Astrocyte (in vitro differentiated cells and primary cell): ENCODE results near the gene RGPD8. TPM values are rescaled to one million over a fixed set of nuclear protein-coding genes. Genes with fewer than 3 reads are reported as not detected.
"Not testable (repeated sequence)": the region's sequence is repeated elsewhere in the genome, so short reads cannot be mapped to it uniquely, and the experiment has no call there.

ENCODE experiments used
- DNase-seq: peaks from one replicate; pipeline ENCODE4 v3.0.0-alpha.2; 2010; ENCODE audit warnings: low read depth
- FAIRE-seq: peaks from 2 replicates; lab custom pipeline; 2011; peaks lifted over from hg19 to GRCh38; lab: Jason Lieb, UNC
- H2AFZ ChIP-seq: 2 replicates; pipeline ENCODE4 v1.6.0; 2012; ENCODE audit warnings: low read depth, low read length, inconsistent platforms
- H3K27ac ChIP-seq: 2 replicates; pipeline ENCODE4 v1.5.1; 2011; ENCODE audit warnings: low read depth, low read length, inconsistent platforms
- H3K27me3 ChIP-seq: 2 replicates; pipeline ENCODE4 v1.6.0; 2011; ENCODE audit warnings: low read length, inconsistent platforms; ENCODE audit not compliant: insufficient read depth
- H3K36me3 ChIP-seq: 2 replicates; pipeline ENCODE4 v1.5.1; 2011; ENCODE audit warnings: low read length, inconsistent platforms; ENCODE audit not compliant: insufficient read depth
- H3K4me1 ChIP-seq: 2 replicates; pipeline ENCODE4 v1.5.1; 2011; ENCODE audit warnings: low read length, inconsistent platforms; ENCODE audit not compliant: insufficient read depth
- H3K4me2 ChIP-seq: 2 replicates; pipeline ENCODE4 v1.6.0; 2012; ENCODE audit warnings: low read length, inconsistent platforms
- H3K4me3 ChIP-seq: 2 replicates; pipeline ENCODE4 v1.5.1; 2011; ENCODE audit warnings: low read depth, mild to moderate bottlenecking, low read length, inconsistent platforms; ENCODE audit not compliant: insufficient read depth
- H3K79me2 ChIP-seq: 2 replicates; pipeline ENCODE4 v1.6.0; 2012; ENCODE audit warnings: mild to moderate bottlenecking, low read length, inconsistent platforms; ENCODE audit not compliant: insufficient read depth
- H3K9ac ChIP-seq: 2 replicates; pipeline ENCODE4 v1.6.0; 2012; ENCODE audit warnings: mild to moderate bottlenecking, low read length, inconsistent platforms
- H3K9me3 ChIP-seq: 2 replicates; pipeline ENCODE4 v1.5.1; 2012; ENCODE audit warnings: low read depth, mild to moderate bottlenecking, low read length, inconsistent platforms; ENCODE audit not compliant: insufficient read depth
- H4K20me1 ChIP-seq: 2 replicates; pipeline ENCODE4 v1.6.0; 2012; ENCODE audit warnings: low read length, inconsistent platforms; ENCODE audit not compliant: insufficient read depth
- H3K27ac Mint-ChIP-seq: one replicate; pipeline ENCODE4 v1.8.0; 2021; ENCODE audit warnings: mild to moderate bottlenecking, mixed read lengths; ENCODE audit not compliant: unreplicated experiment
- H3K27me3 Mint-ChIP-seq: one replicate; pipeline ENCODE4 v1.8.0; 2021; ENCODE audit warnings: low read depth, mixed read lengths; ENCODE audit not compliant: unreplicated experiment
- H3K36me3 Mint-ChIP-seq: one replicate; pipeline ENCODE4 v1.8.0; 2021; ENCODE audit warnings: low read depth, mixed read lengths; ENCODE audit not compliant: unreplicated experiment
- H3K4me1 Mint-ChIP-seq: one replicate; pipeline ENCODE4 v1.8.0; 2021; ENCODE audit warnings: low read depth, mixed read lengths; ENCODE audit not compliant: unreplicated experiment
- H3K4me3 Mint-ChIP-seq: one replicate; pipeline ENCODE4 v1.8.0; 2021; ENCODE audit warnings: mild to moderate bottlenecking, moderate library complexity, mixed read lengths; ENCODE audit not compliant: unreplicated experiment
- H3K9me3 Mint-ChIP-seq: one replicate; pipeline ENCODE4 v1.8.0; 2021; ENCODE audit warnings: mild to moderate bottlenecking, mixed read lengths; ENCODE audit not compliant: unreplicated experiment
- total RNA-seq: library from RNA; stranded (reverse); gene quantifications from 2 replicates; pipeline ENCODE4 v1.2.1, GENCODE V29; 2021

The RGPD8 gene
- total RNA-seq, 1 donor from 2014 or later, result 9.6 TPM

DNA sequence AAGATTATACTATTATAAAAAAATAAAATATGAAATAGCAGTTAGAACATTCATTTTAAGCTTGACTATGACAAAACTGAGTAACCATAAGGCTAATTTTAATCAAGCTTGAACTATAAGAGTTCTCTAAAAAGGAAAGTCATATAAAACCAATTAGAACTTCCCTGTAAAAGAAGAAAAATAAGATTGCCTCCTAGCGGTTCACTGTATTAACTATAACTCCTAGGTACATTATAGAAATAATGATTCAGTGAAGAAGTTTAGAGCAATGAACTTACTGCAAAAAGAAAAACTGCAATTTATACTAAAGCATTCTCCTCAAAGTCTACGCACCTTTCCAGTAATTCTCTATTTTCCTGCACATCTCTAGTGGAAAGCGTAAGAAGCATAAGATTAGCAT is 16.6 kb downstream of the RGPD8 start:
- not testable (repeated sequence) for H3K4me1 Mint-ChIP-seq, H3K9ac ChIP-seq, H3K27me3 ChIP-seq, H3K36me3 ChIP-seq, H3K4me3 ChIP-seq, H3K4me1 ChIP-seq, H3K9me3 ChIP-seq, FAIRE-seq, H4K20me1 ChIP-seq, H2AFZ ChIP-seq, H3K27ac Mint-ChIP-seq, H3K4me3 Mint-ChIP-seq, DNase-seq, H3K27me3 Mint-ChIP-seq, H3K27ac ChIP-seq, H3K4me2 ChIP-seq, H3K79me2 ChIP-seq, H3K36me3 Mint-ChIP-seq, H3K9me3 Mint-ChIP-seq

- not testable (repeated sequence) for FAIRE-seq
These were observed 73.4 kb downstream of the RGPD8 start for GRCh38 chr2:112360055-112360454.

DNA sequence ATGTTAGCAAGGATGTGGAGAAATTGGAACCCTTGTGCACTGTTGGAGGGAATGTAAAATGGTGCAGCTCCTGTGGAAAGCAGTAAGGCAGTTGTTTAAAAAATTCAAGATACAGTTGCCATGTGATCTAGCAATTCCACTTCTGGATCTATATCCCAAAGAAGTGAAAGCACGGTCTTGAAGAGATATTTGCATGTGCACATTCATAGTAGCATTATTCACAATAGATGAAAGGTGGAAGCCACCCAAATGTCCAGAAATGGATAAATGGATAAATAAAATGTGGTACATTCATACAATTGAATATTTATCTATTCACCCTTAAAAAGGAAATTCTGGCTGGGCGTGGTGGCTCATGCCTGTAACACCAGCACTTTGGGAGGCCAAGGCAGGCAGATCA is 79.1 kb downstream of the RGPD8 start:
- H3K9ac ChIP-seq, H3K27ac Mint-ChIP-seq, H3K4me1 ChIP-seq, H3K36me3 ChIP-seq, FAIRE-seq, H2AFZ ChIP-seq, H3K27me3 Mint-ChIP-seq, H3K4me1 Mint-ChIP-seq, H3K9me3 ChIP-seq, H3K4me3 ChIP-seq, DNase-seq, H3K27me3 ChIP-seq, H3K9me3 Mint-ChIP-seq, H3K4me2 ChIP-seq, H3K27ac ChIP-seq, H3K4me3 Mint-ChIP-seq, H3K79me2 ChIP-seq, H4K20me1 ChIP-seq, H3K36me3 Mint-ChIP-seq: not testable (repeated sequence)

More at GRCh38 chr2:112360055-112360454, 73.4 kb downstream of the RGPD8 start:
- not testable (repeated sequence) for H4K20me1 ChIP-seq, H3K9ac ChIP-seq, H3K4me3 Mint-ChIP-seq, H3K79me2 ChIP-seq, H3K27me3 Mint-ChIP-seq, H3K27me3 ChIP-seq, DNase-seq, H3K9me3 ChIP-seq, H3K27ac Mint-ChIP-seq, H3K9me3 Mint-ChIP-seq, H3K36me3 Mint-ChIP-seq, H2AFZ ChIP-seq, H3K36me3 ChIP-seq, H3K4me3 ChIP-seq, H3K27ac ChIP-seq, H3K4me1 Mint-ChIP-seq, H3K4me1 ChIP-seq, H3K4me2 ChIP-seq

DNA sequence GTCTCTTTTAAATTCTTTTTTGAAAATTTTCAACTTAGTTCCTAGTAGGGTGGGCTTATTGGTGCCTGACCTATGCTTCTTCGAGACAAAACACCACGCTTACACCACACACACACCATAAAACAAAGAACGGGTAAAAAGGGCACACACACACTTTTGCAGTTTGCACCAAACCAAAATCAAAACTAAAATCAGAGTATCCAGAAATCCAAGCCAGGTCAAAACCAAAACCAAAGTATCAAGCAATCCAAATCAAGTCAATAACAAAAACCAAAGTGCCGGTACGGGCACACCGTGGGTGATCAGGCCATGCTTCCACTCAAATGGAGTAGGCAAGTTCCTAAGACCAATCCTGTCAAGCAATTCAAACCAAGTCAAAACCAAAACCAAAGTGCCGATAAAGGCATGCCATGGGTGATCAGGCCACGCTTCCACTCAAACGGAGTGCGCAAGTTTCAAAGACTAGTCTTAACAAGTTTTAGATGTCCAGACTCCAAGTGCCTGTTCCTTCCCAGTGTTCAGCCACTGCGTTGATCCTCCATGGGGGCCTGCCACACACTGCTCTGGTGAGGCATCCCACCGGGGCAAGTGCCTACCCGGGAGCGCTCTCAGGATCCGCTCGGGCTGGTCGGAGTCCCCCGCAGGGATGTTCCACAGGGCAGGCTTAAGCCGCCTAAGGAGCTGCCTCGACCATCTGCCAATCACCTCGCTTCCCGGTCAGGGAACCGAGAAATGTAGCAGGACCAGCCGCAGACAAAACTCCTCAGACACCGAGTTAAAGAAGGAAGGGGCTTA is 80.4 kb downstream of the RGPD8 start:
- H3K4me2 ChIP-seq, result not testable (repeated sequence)

DNA sequence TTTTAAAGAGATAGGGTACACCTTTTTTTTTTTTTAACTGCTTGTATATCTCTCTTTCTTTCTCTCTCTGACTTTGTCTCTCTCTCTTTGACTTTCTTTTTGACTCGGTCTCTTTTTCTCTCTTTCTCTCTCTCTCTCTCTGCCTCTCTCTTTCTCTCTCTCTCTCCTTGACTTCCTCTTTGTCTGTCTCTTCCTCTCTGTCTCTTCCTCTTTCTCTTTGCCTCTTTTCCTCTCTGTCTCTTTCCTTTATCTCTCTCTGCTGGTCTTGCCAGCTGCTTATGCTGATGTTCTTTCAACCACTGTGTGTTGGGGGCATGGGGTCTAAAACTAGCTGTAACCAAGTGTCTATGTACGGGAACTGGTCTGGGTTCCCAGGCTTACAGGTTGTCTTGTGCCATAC is 81.2 kb downstream of the RGPD8 start:
- H3K4me3 ChIP-seq, H3K4me2 ChIP-seq, H3K4me1 Mint-ChIP-seq, H3K4me3 Mint-ChIP-seq, DNase-seq, H3K36me3 Mint-ChIP-seq, H3K9me3 Mint-ChIP-seq, H3K27me3 Mint-ChIP-seq, FAIRE-seq, H3K27ac Mint-ChIP-seq, H2AFZ ChIP-seq, H3K27ac ChIP-seq, H4K20me1 ChIP-seq, H3K79me2 ChIP-seq, H3K9me3 ChIP-seq, H3K27me3 ChIP-seq, H3K9ac ChIP-seq, H3K4me1 ChIP-seq, H3K36me3 ChIP-seq: not testable (repeated sequence)

More for the DNA sequence above, 80.4 kb downstream of the RGPD8 start:
- DNase-seq, H3K79me2 ChIP-seq, H3K4me1 Mint-ChIP-seq, H3K27ac Mint-ChIP-seq, H3K9me3 Mint-ChIP-seq, H3K36me3 ChIP-seq, H3K9ac ChIP-seq, H2AFZ ChIP-seq, H3K4me3 Mint-ChIP-seq, H3K27ac ChIP-seq, H4K20me1 ChIP-seq, H3K4me3 ChIP-seq, H3K36me3 Mint-ChIP-seq, H3K27me3 Mint-ChIP-seq, FAIRE-seq, H3K27me3 ChIP-seq, H3K4me1 ChIP-seq, H3K9me3 ChIP-seq: not testable (repeated sequence)
